ENCODE results near the gene SUOX.

DNA sequence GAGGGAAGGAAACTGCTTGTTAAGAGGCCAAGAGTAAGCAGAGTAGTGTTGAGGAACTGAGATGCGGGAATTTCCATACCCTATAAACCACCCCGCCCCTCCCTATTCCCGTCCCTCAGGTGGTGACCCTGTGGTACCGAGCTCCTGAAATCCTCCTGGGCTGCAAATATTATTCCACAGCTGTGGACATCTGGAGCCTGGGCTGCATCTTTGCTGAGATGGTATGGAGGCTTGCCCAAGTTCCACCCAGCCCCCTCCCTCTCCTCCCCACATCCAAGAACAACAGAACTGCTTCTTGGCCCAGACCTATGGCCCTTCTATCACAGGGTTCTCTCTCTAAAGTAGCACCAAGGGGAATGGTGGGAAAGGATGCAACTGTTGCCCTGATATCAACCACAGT lies 27.7 kb upstream of the SUOX start:
- TF ChIP-seq FOXA1 (IDR thresholded peaks at IDR 0.05) (no peak), BHLHE40 (IDR thresholded peaks at IDR 0.05; ENCODE audit: borderline replicate concordance) (no peak), FOXM1 (IDR thresholded peaks at IDR 0.05; ENCODE audit: borderline replicate concordance) (no peak), ZNF384 (IDR thresholded peaks at IDR 0.05) (no peak), CTBP1 (IDR thresholded peaks at IDR 0.05; ENCODE audit: borderline replicate concordance) (no peak), NFRKB (IDR thresholded peaks at IDR 0.05) (no peak)
